HG03342 (cell line): Measurements from ENCODE around the gene NEBL.
"Not testable (repeated sequence)": the region's sequence is repeated elsewhere in the genome, so short reads cannot be mapped to it uniquely, and the experiment has no call there.

Experiments
- ATAC-seq: cut with Tn5 transposase; IDR thresholded peaks from one replicate; pipeline ENCODE4 v1.9.1; 2021; ENCODE audit warnings: mild to moderate bottlenecking, moderate library complexity; ENCODE audit not compliant: unreplicated experiment

The NEBL gene

GRCh38 chr10:20897146-20897825 is at the start of gene NEBL:
NEBL (minus strand) TSS chr10:20897311; CDS start chr10:20897205, 106 bp downstream.
- ATAC-seq: no peak

- no peak for ATAC-seq
Measured at GRCh38 chr10:20945546-20946332, 48.6 kb upstream of the NEBL start.

- ATAC-seq: no peak
Measured at GRCh38 chr10:20944789-20945502, 47.8 kb upstream of the NEBL start.

GRCh38 chr10:20939414-20939813 is 42.3 kb upstream of the NEBL start:
- ATAC-seq: not testable (repeated sequence)

- no peak for ATAC-seq
Measured at GRCh38 chr10:20936396-20936795, 39.3 kb upstream of the NEBL start.

GRCh38 chr10:20935931-20936330 is 38.8 kb upstream of the NEBL start:
- ATAC-seq: no peak

- no peak for ATAC-seq
Measured at GRCh38 chr10:20935301-20935700, 38.2 kb upstream of the NEBL start.

- no peak for ATAC-seq
Measured at GRCh38 chr10:20933705-20934104, 36.6 kb upstream of the NEBL start.

GRCh38 chr10:20932606-20933126 is 35.6 kb upstream of the NEBL start:
- ATAC-seq: no peak

GRCh38 chr10:20931156-20931795 is 34.2 kb upstream of the NEBL start:
- ATAC-seq: no peak

- no peak for ATAC-seq
Measured at GRCh38 chr10:20927456-20927855, 30.3 kb upstream of the NEBL start.

- ATAC-seq: no peak
Measured at GRCh38 chr10:20922451-20922850, 25.3 kb upstream of the NEBL start.

GRCh38 chr10:20922033-20922432 is 24.9 kb upstream of the NEBL start:
- ATAC-seq: no peak

- no peak for ATAC-seq
Measured at GRCh38 chr10:20920061-20920460, 22.9 kb upstream of the NEBL start.

- no peak for ATAC-seq
Measured at GRCh38 chr10:20919481-20919880, 22.4 kb upstream of the NEBL start.

GRCh38 chr10:20916976-20917375 is 19.9 kb upstream of the NEBL start:
- ATAC-seq: no peak

- no peak for ATAC-seq
Measured at GRCh38 chr10:20912969-20913368, 15.9 kb upstream of the NEBL start.

- no peak for ATAC-seq
Measured at GRCh38 chr10:20911626-20912025, 14.5 kb upstream of the NEBL start.

- ATAC-seq: no peak
Measured at GRCh38 chr10:20909801-20910200, 12.7 kb upstream of the NEBL start.

GRCh38 chr10:20908391-20908790 is 11.3 kb upstream of the NEBL start:
- ATAC-seq: no peak
